ENCODE measurements around the gene ACBD3. TPM values are rescaled to one million over a fixed set of nuclear protein-coding genes. Genes with fewer than 3 reads are reported as not detected.

The ACBD3 gene
- total RNA-seq, 1 donor = 80.3 TPM

DNA sequence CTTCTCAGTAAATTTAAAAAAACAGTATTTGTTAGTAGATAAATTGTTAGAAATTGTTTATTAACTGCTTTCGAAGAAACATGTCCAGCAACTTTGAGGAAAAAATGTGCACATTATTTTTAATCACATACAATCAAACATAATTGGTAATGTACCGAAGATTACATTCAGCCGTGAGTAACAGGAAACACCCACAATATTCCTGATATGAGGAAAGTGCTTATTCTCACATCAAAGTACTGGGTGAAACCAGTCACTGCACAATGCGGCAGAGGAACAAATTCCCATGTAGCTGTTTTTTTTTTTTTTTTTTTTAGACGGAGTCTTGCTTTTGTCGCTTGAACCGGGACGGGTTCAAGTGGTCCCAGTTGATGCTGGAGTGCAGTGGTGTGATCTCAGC lies 9.7 kb downstream of the ACBD3 start:
- DNase-seq (ENCODE audit: insufficient read length, low spot score, missing footprints) = no peak
- Histone ChIP-seq H3K9me3 (ENCODE audit: low read depth, low read length) (no peaks in the 10 kb centered on the region), H2AFZ (ENCODE audit: low read length) (no peak overlapping the region), H3K4me3 (ENCODE audit: insufficient read depth, low read length) (no peak overlapping the region), H3K36me3 (ENCODE audit: insufficient read depth, low read length) (peaks cover 19% of the 10 kb centered on the region), H3K27ac (ENCODE audit: low read depth, low read length) (no peak overlapping the region), H3K27me3 (ENCODE audit: insufficient read depth, low read length) (no peaks in the 10 kb centered on the region), H4K20me1 (ENCODE audit: insufficient read depth, low read length) (peaks cover 78% of the 10 kb centered on the region), H3K4me2 (ENCODE audit: insufficient read depth, low read length) (no peak overlapping the region), H3K79me2 (ENCODE audit: insufficient read depth, low read length) (peaks cover 98% of the 10 kb centered on the region), H3K4me1 (ENCODE audit: insufficient read depth, low read length) (peaks cover 3% of the 10 kb centered on the region)
- TF ChIP-seq, protein P1, sequence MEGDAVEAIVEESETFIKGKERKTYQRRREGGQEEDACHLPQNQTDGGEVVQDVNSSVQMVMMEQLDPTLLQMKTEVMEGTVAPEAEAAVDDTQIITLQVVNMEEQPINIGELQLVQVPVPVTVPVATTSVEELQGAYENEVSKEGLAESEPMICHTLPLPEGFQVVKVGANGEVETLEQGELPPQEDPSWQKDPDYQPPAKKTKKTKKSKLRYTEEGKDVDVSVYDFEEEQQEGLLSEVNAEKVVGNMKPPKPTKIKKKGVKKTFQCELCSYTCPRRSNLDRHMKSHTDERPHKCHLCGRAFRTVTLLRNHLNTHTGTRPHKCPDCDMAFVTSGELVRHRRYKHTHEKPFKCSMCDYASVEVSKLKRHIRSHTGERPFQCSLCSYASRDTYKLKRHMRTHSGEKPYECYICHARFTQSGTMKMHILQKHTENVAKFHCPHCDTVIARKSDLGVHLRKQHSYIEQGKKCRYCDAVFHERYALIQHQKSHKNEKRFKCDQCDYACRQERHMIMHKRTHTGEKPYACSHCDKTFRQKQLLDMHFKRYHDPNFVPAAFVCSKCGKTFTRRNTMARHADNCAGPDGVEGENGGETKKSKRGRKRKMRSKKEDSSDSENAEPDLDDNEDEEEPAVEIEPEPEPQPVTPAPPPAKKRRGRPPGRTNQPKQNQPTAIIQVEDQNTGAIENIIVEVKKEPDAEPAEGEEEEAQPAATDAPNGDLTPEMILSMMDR (IDR thresholded peaks at IDR 0.05; ENCODE audit: extremely low read depth, low read depth, low read length) = no peak

GRCh38 chr1:226172589-226172988 lies 14.0 kb downstream of the ACBD3 start:
- Histone ChIP-seq H3K9me3 (ENCODE audit: low read depth, low read length) (no peaks in the 10 kb centered on the region), H3K36me3 (ENCODE audit: insufficient read depth, low read length) (peaks cover 11% of the 10 kb centered on the region), H3K4me1 (ENCODE audit: insufficient read depth, low read length) (no peaks in the 10 kb centered on the region), H2AFZ (ENCODE audit: low read length) (no peak overlapping the region), H4K20me1 (ENCODE audit: insufficient read depth, low read length) (peaks cover 67% of the 10 kb centered on the region), H3K27me3 (ENCODE audit: insufficient read depth, low read length) (no peaks in the 10 kb centered on the region), H3K79me2 (ENCODE audit: insufficient read depth, low read length) (peaks cover 95% of the 10 kb centered on the region), H3K27ac (ENCODE audit: low read depth, low read length) (no peak overlapping the region), H3K4me3 (ENCODE audit: insufficient read depth, low read length) (no peak overlapping the region), H3K4me2 (ENCODE audit: insufficient read depth, low read length) (no peak overlapping the region)
- no peak for DNase-seq (ENCODE audit: insufficient read length, low spot score, missing footprints)
- TF ChIP-seq, protein P1 (IDR thresholded peaks at IDR 0.05; ENCODE audit: extremely low read depth, low read depth, low read length) = no peak

DNA sequence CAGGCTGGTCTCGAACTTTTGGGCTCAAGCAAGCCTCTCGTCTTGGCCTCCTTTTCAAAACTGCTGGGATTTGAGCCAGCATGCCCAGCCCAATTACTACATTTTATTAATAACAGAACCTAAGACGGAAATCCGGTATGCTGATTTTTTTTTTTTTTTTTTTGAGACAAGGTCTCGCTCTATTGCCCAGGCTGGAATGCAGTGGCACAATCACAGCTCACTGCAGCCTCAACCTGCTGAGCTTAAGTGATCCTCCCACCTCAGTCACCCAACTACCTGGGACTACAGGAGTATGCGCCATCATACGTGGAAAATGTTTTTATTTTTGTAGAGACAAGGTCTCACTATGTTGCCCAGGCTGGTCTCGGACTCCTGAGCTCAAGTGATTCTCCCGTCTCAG lies 20.2 kb downstream of the ACBD3 start:
- H3K9me3 ChIP-seq (ENCODE audit: low read depth, low read length) = no peaks in the 10 kb centered on the region
- H4K20me1 ChIP-seq (ENCODE audit: insufficient read depth, low read length) = peaks cover 63% of the 10 kb centered on the region
- no peaks in the 10 kb centered on the region for H3K27me3 ChIP-seq (ENCODE audit: insufficient read depth, low read length)
- no peak overlapping the region for H3K4me2 ChIP-seq (ENCODE audit: insufficient read depth, low read length)
- H3K4me3 ChIP-seq (ENCODE audit: insufficient read depth, low read length) = no peak overlapping the region
- no peak for DNase-seq (ENCODE audit: insufficient read length, low spot score, missing footprints)
- no peak overlapping the region for H3K27ac ChIP-seq (ENCODE audit: low read depth, low read length)
- peaks cover 49% of the 10 kb centered on the region for H3K36me3 ChIP-seq (ENCODE audit: insufficient read depth, low read length)
- TF ChIP-seq, protein P1 (IDR thresholded peaks at IDR 0.05; ENCODE audit: extremely low read depth, low read depth, low read length) = no peak
- no peaks in the 10 kb centered on the region for H3K4me1 ChIP-seq (ENCODE audit: insufficient read depth, low read length)
- H2AFZ ChIP-seq (ENCODE audit: low read length) = no peak overlapping the region
- H3K79me2 ChIP-seq (ENCODE audit: insufficient read depth, low read length) = peaks cover 95% of the 10 kb centered on the region

DNA sequence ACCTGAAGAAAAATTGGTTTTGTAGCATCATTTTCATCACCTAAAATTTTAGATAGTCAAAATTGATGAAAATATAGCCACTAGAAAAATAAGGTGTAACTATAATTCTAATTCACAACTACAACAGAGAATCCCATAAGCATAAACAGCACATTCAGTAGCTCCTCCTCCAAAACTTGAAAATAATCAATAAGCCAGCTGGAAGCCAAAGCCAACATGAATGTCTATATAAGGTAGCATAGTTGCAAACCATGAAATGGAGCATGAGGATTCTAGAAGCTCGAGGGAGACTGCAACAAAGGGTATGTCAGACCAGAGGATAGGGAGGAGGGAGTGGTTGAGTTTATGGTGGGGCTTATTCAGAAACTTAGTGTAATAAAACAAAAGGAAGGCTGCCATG lies 22.4 kb downstream of the ACBD3 start:
- peaks cover 70% of the 10 kb centered on the region for H3K36me3 ChIP-seq (ENCODE audit: insufficient read depth, low read length)
- peaks cover 69% of the 10 kb centered on the region for H4K20me1 ChIP-seq (ENCODE audit: insufficient read depth, low read length)
- no peaks in the 10 kb centered on the region for H3K4me1 ChIP-seq (ENCODE audit: insufficient read depth, low read length)

More for the DNA sequence above, 22.4 kb downstream of the ACBD3 start:
- Histone ChIP-seq H3K4me3 (ENCODE audit: insufficient read depth, low read length) (no peak overlapping the region), H2AFZ (ENCODE audit: low read length) (no peak overlapping the region), H3K79me2 (ENCODE audit: insufficient read depth, low read length) (peaks cover 98% of the 10 kb centered on the region), H3K4me2 (ENCODE audit: insufficient read depth, low read length) (no peak overlapping the region), H3K9me3 (ENCODE audit: low read depth, low read length) (no peaks in the 10 kb centered on the region), H3K27ac (ENCODE audit: low read depth, low read length) (no peak overlapping the region), H3K27me3 (ENCODE audit: insufficient read depth, low read length) (no peaks in the 10 kb centered on the region)
- no peak for DNase-seq (ENCODE audit: insufficient read length, low spot score, missing footprints)
- TF ChIP-seq, protein P1 (IDR thresholded peaks at IDR 0.05; ENCODE audit: extremely low read depth, low read depth, low read length) = no peak

Data from osteoblast (primary cell).